Skeletal muscle tissue (tissue), 4 donors: ENCODE data around the gene ERG. TPM values are rescaled to one million over a fixed set of nuclear protein-coding genes. Genes with fewer than 3 reads are reported as not detected.

ENCODE experiments used
- H3K27ac ChIP-seq: one replicate; pipeline ENCODE4 v1.7.0; 2013; ENCODE audit warnings: mild to moderate bottlenecking, low read depth, low read length, inconsistent platforms
- H3K27me3 ChIP-seq, 3 donors: one replicate each; pipeline ENCODE4 v1.7.0; 2013; ENCODE audit warnings: low read length in 3 of 3; ENCODE audit not compliant: control insufficient read depth in 3 of 3, insufficient read depth in 3 of 3
- H3K36me3 ChIP-seq, 3 donors: one replicate each; pipeline ENCODE4 v1.7.0; 2013; ENCODE audit warnings: low read length in 3 of 3; ENCODE audit not compliant: control insufficient read depth in 3 of 3, insufficient read depth in 3 of 3
- H3K4me1 ChIP-seq, 3 donors: one replicate each; pipeline ENCODE4 v1.7.0; 2013; ENCODE audit warnings: low read length in 3 of 3, mild to moderate bottlenecking in 3 of 3; ENCODE audit not compliant: control insufficient read depth in 3 of 3, insufficient read depth in 3 of 3
- H3K4me3 ChIP-seq, 3 donors: one replicate each; pipeline ENCODE4 v1.7.0; 2013; ENCODE audit warnings: low read length in 3 of 3
- H3K9ac ChIP-seq, 3 donors: one replicate each; pipeline ENCODE4 v1.7.0; 2013; ENCODE audit warnings: low read length in 3 of 3, mild to moderate bottlenecking in 3 of 3, moderate library complexity in 2 of 3, low read depth in 1 of 3
- H3K9me3 ChIP-seq, 3 donors: one replicate each; pipeline ENCODE4 v1.7.0; 2013; ENCODE audit warnings: low read length in 3 of 3; ENCODE audit not compliant: control insufficient read depth in 3 of 3
- total RNA-seq: library from RNA; depleted of rRNA; stranded (reverse); fragments of >200 nt; gene quantifications from one replicate; pipeline ENCODE4 v1.2.3, GENCODE V29; 2014
- donor health status: Osteomylitis.

The ERG gene
- total RNA-seq, 1 donor from 2014 or later = 4.7 TPM

DNA sequence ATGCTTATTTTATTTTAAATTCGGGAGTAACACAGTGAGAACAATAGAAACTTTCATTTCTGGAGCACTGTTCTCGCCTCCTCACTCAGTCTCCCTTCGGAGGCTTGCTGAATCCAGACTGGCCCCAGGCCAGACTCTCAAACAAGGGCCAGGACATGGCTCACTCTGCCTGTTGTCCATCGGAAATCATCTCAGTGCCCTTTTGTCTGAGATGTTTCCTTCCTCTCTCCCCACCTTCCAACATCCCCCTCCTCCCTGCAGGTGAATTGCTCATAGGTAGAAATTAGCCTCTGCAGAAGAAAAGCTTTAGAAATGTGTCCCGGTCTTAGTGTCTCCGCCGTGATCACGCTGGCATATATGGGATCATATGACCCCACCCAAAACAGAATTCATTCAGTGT, 55.2 kb downstream of the ERG start:
- no peak overlapping the region for H3K27ac ChIP-seq
- no peaks in the 10 kb centered on the region for H3K36me3 ChIP-seq
- no peaks in the 10 kb centered on the region for H3K9me3 ChIP-seq
- no peak overlapping the region for H3K4me3 ChIP-seq
- H3K9ac ChIP-seq = no peak overlapping the region
- H3K27me3 ChIP-seq = peaks cover 0 to 7% (median 0%) of the 10 kb centered on the region in 3 donors
- H3K4me1 ChIP-seq = peaks cover 0 to 4% (median 2%) of the 10 kb centered on the region in 3 donors

DNA sequence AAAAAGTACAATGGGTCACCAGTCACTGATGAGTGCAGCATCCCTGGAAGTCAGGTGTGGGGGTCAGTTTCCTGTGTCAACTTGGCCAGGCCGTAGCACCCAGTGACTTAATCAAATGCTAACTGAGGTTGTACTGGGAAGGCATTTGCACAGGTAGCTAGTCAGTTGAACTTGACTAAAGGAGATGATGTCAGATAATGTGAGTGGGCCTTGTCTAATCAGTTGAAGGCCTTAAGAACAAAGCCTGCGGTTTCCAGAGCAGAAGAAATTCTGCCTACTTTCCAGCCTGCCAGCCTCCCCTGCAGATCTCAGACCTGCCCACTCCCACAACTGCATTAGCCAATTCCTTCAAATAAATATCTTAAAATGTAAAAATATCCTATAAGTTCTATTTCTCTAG, 57.1 kb downstream of the ERG start:
- Histone ChIP-seq H3K27ac (no peak overlapping the region), H3K9ac (no peak overlapping the region), H3K27me3 (peaks cover 0 to 7% (median 0%) of the 10 kb centered on the region in 3 donors), H3K4me3 (no peak overlapping the region), H3K36me3 (no peaks in the 10 kb centered on the region), H3K4me1 (peaks cover 0 to 4% (median 2%) of the 10 kb centered on the region in 3 donors), H3K9me3 (no peaks in the 10 kb centered on the region)

DNA sequence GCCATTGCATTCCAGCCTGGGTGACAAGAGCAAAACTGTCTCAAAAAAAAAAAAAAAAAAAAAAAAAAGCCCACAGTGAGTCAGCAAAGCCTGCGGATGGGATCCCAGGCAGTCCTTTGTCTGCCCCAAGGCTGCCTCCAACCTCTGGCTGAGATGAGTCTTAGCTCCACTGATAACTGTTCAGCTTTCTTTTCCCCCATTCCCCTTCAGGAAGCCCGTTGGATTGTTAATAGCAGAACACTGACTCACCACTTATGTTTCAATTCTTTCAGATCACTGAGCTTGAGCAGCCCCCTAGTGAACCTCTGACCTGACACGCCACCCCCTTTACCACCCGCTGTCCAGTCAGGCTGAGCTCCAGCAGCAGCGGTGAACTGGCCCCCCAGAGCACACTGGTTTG, 57.5 kb downstream of the ERG start:
- no peaks in the 10 kb centered on the region for H3K36me3 ChIP-seq
- peaks cover 0 to 4% (median 2%) of the 10 kb centered on the region in 3 donors for H3K4me1 ChIP-seq
- no peak overlapping the region for H3K27ac ChIP-seq
- peaks cover 0 to 7% (median 0%) of the 10 kb centered on the region in 3 donors for H3K27me3 ChIP-seq
- no peak overlapping the region for H3K9ac ChIP-seq
- no peaks in the 10 kb centered on the region for H3K9me3 ChIP-seq
- H3K4me3 ChIP-seq = no peak overlapping the region

DNA sequence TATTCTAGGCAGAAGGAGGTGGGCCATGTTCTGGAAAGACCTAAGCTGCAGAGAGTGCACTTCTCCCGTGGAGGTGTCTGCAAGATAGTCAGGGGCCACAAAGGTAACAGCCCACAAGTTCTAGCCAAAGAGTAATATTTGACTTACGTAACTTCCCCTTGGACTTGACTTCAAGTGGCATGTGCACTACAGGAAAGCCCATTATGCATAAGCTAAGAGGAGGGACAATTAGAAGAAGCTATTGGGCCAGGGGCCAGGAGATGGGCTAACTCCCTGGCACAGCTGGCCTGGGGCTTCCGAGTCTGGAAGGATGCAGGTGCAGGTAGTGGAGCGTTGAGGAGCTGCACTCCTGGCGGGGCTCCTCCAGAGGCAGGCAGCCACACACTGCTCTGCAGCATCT, 58.3 kb downstream of the ERG start:
- Histone ChIP-seq H3K36me3 (no peaks in the 10 kb centered on the region), H3K9me3 (no peaks in the 10 kb centered on the region), H3K27me3 (peaks cover 0 to 7% (median 0%) of the 10 kb centered on the region in 3 donors), H3K4me3 (no peak overlapping the region), H3K9ac (no peak overlapping the region), H3K27ac (no peak overlapping the region), H3K4me1 (peaks cover 0 to 6% (median 2%) of the 10 kb centered on the region in 3 donors)

DNA sequence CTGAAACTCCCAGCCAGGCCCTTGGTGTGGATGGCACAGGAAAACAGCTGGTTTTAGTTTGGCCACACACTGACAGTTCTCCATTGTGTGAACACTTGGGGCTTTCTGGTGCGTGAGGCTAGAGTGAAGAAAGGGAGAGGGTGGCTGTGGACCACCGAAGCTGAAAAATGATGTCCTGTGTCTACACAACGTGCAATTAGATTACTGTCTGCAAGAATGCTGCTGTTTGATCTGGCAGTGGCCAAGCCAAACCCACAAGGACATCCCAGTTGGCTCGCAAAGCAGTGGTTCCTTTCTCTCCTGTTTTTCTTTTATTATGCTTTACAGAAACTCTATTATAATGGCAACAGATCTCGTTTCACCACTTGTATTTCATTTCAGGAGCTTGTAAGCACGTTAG, 58.9 kb downstream of the ERG start:
- Histone ChIP-seq H3K4me3 (no peak overlapping the region), H3K36me3 (no peaks in the 10 kb centered on the region), H3K9ac (no peak overlapping the region), H3K9me3 (no peaks in the 10 kb centered on the region), H3K4me1 (peaks cover 0 to 11% (median 2%) of the 10 kb centered on the region in 3 donors), H3K27ac (no peak overlapping the region), H3K27me3 (peaks cover 0 to 7% (median 0%) of the 10 kb centered on the region in 3 donors)

DNA sequence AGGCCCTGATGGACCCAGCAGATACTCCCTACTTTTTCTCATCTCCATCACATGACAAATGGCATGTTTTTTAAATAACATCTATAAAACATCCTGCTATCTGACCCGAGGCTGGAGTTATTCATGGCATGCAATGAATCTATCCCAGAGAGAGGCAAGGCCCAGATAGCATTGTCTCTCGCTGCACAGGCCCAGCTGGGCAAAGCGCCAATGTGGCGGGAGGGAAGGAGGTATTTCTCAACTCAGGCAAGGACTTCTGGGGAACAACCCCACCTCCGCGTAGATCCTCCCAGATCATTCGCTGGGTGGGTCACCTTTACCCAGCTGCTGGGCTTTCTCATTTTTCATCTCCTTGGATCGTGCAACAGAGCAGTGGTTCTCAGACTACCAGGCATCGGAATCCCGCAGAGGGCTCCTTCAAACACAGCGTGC, 59.8 kb downstream of the ERG start:
- Histone ChIP-seq H3K27ac (no peak overlapping the region), H3K36me3 (no peaks in the 10 kb centered on the region), H3K9ac (no peak overlapping the region), H3K9me3 (no peaks in the 10 kb centered on the region), H3K4me1 (peaks cover 0 to 11% (median 2%) of the 10 kb centered on the region in 3 donors), H3K4me3 (no peak overlapping the region), H3K27me3 (peaks cover 0 to 7% (median 0%) of the 10 kb centered on the region in 3 donors)

DNA sequence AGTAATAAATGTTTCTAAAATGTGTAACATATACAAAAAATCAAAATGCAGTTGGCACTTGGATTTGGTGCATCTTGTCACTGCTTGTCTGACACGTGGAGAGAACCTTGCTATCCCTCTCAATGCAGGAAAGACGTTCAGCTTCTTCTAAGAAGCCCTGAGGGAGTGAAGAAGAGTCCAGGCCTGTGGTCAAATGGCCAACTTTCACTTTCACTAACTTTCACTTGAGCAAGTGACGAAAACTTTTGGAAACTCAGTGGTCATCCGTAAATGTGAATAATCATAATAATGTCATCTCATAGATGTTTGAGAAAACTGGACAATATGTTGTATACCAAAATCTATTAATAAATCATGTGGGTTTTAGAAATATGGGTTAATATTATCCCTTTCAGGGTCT, 61.9 kb downstream of the ERG start:
- Histone ChIP-seq H3K36me3 (no peaks in the 10 kb centered on the region), H3K4me3 (no peak overlapping the region), H3K4me1 (peaks cover 0 to 11% (median 0%) of the 10 kb centered on the region in 3 donors), H3K9me3 (no peaks in the 10 kb centered on the region), H3K9ac (no peak overlapping the region), H3K27me3 (no peaks in the 10 kb centered on the region), H3K27ac (no peak overlapping the region)

DNA sequence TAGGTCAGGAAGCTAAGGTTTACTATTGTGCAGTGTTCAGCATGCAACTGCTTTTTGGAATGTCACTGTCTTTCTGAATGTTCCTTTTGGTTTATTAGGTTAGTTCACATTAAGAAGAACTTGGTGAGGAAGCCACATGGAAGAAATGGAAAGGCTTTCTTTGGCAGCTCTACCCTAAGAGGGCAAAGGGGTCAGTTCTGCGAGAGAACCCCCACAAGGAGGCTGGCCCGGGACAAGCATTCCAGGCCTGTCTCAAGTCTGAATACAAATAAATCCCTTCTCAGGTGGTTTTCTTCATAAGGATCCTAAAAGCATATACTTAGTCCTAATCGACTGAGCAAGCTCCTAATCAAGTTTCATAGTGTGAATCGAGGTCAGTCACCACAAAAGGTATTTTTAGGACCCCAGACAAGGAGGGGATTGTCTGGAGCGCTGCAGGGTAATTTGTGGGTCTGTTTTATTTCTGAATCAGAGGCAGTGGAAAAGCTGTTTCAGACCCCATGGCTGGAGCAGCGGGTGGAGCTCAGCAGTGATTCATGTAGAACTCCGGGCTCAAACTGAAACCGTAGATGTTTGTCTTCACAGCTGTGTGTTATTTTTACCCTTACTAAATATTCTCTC, 63.3 kb downstream of the ERG start:
- peak overlapping the region in 1 of 3 donors; percentile 18 for H3K4me3 ChIP-seq
- H3K9me3 ChIP-seq = no peaks in the 10 kb centered on the region
- no peak overlapping the region for H3K27ac ChIP-seq
- no peak overlapping the region for H3K9ac ChIP-seq
- peaks cover 0 to 7% (median 0%) of the 10 kb centered on the region in 3 donors for H3K4me1 ChIP-seq
- no peaks in the 10 kb centered on the region for H3K36me3 ChIP-seq
- no peaks in the 10 kb centered on the region for H3K27me3 ChIP-seq

DNA sequence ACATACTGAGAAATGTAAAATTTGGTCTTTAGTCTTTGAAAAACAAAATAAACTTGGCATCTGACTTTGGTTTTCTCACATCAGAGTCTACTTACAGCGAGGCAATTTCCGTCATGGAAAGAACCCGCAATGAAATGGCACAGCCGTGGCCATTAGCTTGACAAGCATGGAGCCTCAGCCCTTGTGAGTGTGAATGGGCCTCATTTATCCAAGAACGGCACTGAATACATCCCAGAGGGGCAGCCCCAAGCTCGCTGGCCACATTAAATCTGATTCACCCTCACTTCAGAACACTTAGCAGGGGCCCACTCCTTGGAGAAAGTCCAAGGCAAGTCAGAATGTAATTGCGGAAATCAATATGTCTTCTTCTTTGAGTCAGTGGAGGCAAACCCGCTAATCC, 64.8 kb downstream of the ERG start:
- Histone ChIP-seq H3K27ac (no peak overlapping the region), H3K27me3 (no peaks in the 10 kb centered on the region), H3K9me3 (no peaks in the 10 kb centered on the region), H3K36me3 (no peaks in the 10 kb centered on the region), H3K4me1 (peaks cover 0 to 7% (median 0%) of the 10 kb centered on the region in 3 donors), H3K9ac (no peak overlapping the region), H3K4me3 (no peak overlapping the region)

DNA sequence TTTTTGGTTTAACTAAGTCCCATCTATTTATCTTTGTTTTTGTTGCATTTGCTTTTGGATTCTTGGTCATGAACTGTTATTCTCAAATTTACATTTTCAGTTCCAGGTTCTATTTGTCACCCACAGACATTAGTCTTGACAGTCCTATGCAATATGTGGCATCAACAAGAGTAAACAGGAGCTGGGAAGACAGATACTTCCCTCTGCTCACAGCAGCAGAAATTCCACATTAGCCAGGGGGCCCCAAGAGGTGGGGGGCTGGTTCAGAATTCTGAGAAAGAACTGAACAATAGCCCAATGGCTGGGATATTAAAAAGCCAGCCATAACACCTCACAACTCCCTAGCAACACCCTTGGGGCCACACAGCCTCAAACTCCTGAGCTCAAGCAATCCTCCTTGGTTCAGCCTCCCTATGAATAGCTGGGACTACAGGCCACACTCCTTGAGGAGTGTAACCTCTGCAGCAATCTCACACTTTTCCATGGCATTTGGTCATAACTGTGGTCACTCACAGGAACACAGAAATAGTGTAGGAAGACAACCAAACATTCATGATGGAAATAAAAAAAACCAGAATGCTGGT, 67.8 kb downstream of the ERG start:
- Histone ChIP-seq H3K27ac (no peak overlapping the region), H3K4me1 (peaks cover 0 to 7% (median 0%) of the 10 kb centered on the region in 3 donors), H3K36me3 (no peaks in the 10 kb centered on the region), H3K9me3 (no peaks in the 10 kb centered on the region), H3K27me3 (no peaks in the 10 kb centered on the region), H3K4me3 (no peak overlapping the region), H3K9ac (no peak overlapping the region)
